Type B pancreatic cell (in vitro differentiated cells): ENCODE results near the gene MYO7A. TPM values are rescaled to one million over a fixed set of nuclear protein-coding genes. Genes with fewer than 3 reads are reported as not detected.
A peak's percentile ranks its signal among the peaks of the same experiment; 100 is the strongest.

Experiments used
- DNase-seq: peaks from one replicate; pipeline ENCODE4 v3.0.0; 2021; ENCODE audit warnings: mixed read lengths; ENCODE audit not compliant: unreplicated experiment; ENCODE audit errors: extremely low spot score
- H3K27ac Mint-ChIP-seq: 2 replicates; pipeline ENCODE4 v1.8.0; 2021; ENCODE audit warnings: mild to moderate bottlenecking, mixed read lengths
- H3K27me3 Mint-ChIP-seq: 2 replicates; pipeline ENCODE4 v1.8.0; 2021; ENCODE audit warnings: mixed read lengths
- H3K36me3 Mint-ChIP-seq: 2 replicates; pipeline ENCODE4 v1.8.0; 2021; ENCODE audit warnings: mixed read lengths
- H3K4me1 Mint-ChIP-seq: one replicate; pipeline ENCODE4 v1.8.0; 2021; ENCODE audit warnings: mixed read lengths; ENCODE audit not compliant: unreplicated experiment
- H3K4me3 Mint-ChIP-seq: 2 replicates; pipeline ENCODE4 v1.8.0; 2021; ENCODE audit warnings: mild to moderate bottlenecking, mixed read lengths
- H3K9me3 Mint-ChIP-seq: 2 replicates; pipeline ENCODE4 v1.8.0; 2021; ENCODE audit warnings: mixed read lengths
- total RNA-seq: library from RNA; stranded (reverse); gene quantifications from 2 replicates; pipeline ENCODE4 v1.2.1, GENCODE V29; 2021; ENCODE audit warnings: low replicate concordance
- TF ChIP-seq, protein P1 (sequence below): fragments of 200-600 bp; sonication (generic); conservative IDR thresholded peaks from 2 replicates; pipeline ENCODE4 v1.5.0; 2021; ENCODE audit warnings: antibody characterized with exemption, mild to moderate bottlenecking

Gene MYO7A
- total RNA-seq, 1 donor from 2014 or later = 2.8 TPM

DNA sequence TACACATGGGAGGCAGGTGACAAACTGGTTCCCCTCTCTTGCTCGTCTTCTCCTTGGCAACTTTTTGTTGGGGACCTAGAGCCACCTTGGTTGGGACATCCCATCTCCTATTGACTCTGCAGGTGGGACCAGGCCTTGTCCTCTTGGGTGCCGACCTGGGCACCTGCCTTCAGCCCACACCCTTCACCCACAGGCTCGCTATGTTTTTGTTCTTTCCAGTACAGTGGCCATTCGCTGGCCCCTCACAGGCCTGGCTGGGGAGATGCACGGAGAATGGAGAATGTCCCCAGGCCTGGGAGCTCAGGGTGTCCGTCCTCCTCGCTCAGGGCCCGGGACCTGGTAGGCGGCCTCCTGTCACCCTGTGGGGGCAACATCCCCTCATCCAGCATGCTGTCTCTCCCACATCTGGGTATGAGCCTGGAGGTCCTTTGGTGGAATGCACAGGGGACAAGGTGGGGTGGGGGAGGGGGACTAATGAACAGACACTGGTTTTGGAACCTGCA lies 40.3 kb upstream of the MYO7A start:
- Mint-ChIP-seq H3K36me3 (no peaks in the 10 kb centered on the region), H3K4me3 (no peak overlapping the region), H3K9me3 (no peaks in the 10 kb centered on the region), H3K27me3 (no peaks in the 10 kb centered on the region), H3K27ac (no peak overlapping the region), H3K4me1 (peaks cover 5% of the 10 kb centered on the region)
- no peak for DNase-seq
- TF ChIP-seq, protein P1, sequence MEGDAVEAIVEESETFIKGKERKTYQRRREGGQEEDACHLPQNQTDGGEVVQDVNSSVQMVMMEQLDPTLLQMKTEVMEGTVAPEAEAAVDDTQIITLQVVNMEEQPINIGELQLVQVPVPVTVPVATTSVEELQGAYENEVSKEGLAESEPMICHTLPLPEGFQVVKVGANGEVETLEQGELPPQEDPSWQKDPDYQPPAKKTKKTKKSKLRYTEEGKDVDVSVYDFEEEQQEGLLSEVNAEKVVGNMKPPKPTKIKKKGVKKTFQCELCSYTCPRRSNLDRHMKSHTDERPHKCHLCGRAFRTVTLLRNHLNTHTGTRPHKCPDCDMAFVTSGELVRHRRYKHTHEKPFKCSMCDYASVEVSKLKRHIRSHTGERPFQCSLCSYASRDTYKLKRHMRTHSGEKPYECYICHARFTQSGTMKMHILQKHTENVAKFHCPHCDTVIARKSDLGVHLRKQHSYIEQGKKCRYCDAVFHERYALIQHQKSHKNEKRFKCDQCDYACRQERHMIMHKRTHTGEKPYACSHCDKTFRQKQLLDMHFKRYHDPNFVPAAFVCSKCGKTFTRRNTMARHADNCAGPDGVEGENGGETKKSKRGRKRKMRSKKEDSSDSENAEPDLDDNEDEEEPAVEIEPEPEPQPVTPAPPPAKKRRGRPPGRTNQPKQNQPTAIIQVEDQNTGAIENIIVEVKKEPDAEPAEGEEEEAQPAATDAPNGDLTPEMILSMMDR = no peak

DNA sequence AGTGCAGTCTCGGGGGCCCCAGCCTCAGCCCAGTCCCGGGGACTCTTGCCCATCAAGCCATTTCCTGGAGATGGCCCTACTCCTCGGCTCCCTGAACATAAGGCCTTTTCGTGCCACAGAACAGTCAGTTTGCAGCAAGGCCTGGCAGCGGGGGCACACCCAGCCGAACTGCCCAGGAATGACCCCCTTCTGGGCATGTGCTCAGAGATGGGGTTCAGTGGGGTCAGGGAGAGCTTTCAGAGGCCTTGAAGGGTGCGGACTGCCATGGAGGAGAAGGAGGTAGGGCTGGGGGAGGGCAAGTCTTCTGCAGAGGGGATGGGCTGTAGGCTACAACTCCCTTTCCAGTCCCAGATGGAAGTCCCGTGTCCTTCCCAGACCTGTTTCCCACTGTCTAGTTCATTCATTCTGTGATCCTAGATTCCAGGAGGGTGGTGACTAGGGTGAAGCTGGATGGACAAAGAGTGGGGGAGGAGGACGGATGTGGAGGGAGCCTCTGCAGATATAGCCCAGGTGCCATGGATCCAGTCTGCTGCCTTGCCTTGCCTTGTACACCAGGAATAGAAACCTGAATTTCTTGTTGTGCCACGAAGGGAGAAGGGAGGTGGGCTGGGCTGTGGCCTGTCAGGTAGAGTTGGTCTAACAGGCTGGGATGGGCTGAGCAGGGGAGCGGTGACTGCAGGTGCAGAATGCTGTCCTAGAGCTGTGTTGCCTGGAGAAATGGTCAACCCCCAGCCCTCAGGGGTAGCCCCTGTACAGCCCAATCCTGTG lies 39.6 kb upstream of the MYO7A start:
- DNase-seq = no peak
- no peaks in the 10 kb centered on the region for H3K36me3 Mint-ChIP-seq
- H3K4me1 Mint-ChIP-seq = peaks cover 5% of the 10 kb centered on the region
- H3K27me3 Mint-ChIP-seq = no peaks in the 10 kb centered on the region
- H3K4me3 Mint-ChIP-seq = peak overlapping the region; percentile 36
- TF ChIP-seq, protein P1 = no peak
- H3K9me3 Mint-ChIP-seq = no peaks in the 10 kb centered on the region
- peak overlapping the region; percentile 80 for H3K27ac Mint-ChIP-seq

DNA sequence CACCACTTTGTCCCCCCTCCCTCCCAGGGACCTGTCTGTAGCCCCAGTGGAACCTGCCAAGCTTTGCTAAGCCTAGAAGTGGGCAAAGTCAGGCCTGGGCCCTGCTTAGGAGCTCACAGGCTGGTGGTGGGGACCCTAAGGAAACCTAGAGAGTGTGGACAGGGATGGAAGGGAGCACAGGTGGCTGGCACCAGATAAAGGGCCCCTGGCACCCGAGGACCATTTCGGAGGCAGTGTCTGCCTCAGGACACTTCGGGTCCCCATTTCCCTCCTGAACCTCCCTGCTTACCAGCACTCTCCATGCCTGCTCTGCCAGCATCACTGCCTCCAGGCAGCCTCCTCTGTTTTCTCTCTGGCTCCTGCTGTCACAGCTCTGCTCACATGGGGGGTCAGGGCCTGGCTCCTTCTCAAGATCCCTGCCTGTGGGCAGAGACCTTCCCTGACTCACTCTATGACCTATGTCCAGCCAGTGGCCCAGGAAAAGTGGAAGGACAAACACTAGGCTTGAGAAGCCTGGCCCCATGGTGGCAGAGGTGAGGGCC lies 39.0 kb upstream of the MYO7A start:
- no peak for DNase-seq

DNA sequence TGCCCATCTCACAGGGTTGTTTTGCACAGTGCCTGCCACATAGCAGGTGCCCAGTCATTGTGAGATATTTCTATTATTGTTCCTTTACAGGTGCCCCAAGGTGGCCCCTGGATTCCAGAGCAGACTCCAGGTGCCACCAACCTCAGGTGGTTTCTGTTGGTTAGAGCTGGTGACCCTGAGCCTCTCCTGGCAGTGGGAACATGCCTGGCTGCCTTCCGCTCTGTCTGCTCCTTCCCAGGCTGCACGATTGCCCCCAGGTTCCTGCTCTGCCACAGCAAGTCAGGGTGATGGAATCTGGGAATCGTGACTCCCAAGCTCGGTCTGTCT lies 38.0 kb upstream of the MYO7A start:
- H3K36me3 Mint-ChIP-seq = no peaks in the 10 kb centered on the region
- H3K27me3 Mint-ChIP-seq = no peaks in the 10 kb centered on the region
- DNase-seq = no peak
- no peaks in the 10 kb centered on the region for H3K9me3 Mint-ChIP-seq
- peaks cover 5% of the 10 kb centered on the region for H3K4me1 Mint-ChIP-seq
- H3K4me3 Mint-ChIP-seq = no peak overlapping the region
- H3K27ac Mint-ChIP-seq = peak overlapping the region; percentile 53
- TF ChIP-seq, protein P1 = no peak

More for the DNA sequence above, 39.0 kb upstream of the MYO7A start:
- peak overlapping the region; percentile 52 for H3K4me3 Mint-ChIP-seq
- no peaks in the 10 kb centered on the region for H3K36me3 Mint-ChIP-seq
- H3K27me3 Mint-ChIP-seq = no peaks in the 10 kb centered on the region
- peak overlapping the region; percentile 80 for H3K27ac Mint-ChIP-seq
- H3K9me3 Mint-ChIP-seq = no peaks in the 10 kb centered on the region
- TF ChIP-seq, protein P1 = no peak
- H3K4me1 Mint-ChIP-seq = peaks cover 5% of the 10 kb centered on the region

DNA sequence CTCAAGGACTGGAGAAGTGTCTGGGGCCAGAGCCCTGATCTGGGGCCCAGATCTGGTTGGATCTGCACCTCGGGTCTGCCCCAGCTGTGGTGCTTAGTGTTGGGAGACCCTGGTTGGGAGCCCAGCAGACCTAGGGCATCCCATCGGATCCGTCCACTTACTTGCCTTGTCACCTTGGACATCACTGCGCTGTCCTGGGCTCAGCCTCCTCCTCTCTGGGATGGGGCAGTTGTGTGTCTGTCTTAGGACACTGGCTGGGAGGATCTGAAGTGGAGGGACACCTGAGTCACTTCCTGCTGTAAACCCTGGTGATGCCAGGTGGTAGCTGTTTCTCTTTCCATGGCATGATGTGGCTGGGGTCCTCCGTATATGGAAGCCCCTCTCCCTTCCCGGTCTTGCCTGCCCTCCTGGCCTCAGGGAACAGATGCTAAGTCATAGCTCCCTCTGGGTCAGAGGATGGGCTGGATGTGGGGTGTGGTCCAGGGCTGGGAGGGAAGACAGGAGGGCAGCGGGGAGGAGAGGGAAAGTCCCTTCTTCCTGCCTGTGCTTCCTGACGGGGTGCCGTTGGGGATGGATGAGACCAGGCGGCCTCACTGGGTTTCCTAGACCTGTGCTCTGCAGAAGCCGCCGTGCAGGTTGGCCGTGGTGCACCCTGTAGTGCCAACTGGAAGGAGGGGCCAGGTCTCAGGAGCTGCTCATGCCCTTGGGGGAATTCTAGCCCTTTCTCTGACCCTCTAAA lies 37.5 kb upstream of the MYO7A start:
- TF ChIP-seq, protein P1 = no peak
- Mint-ChIP-seq H3K36me3 (no peaks in the 10 kb centered on the region), H3K27ac (peak overlapping the region; percentile 79), H3K4me1 (peaks cover 5% of the 10 kb centered on the region), H3K4me3 (no peak overlapping the region), H3K9me3 (no peaks in the 10 kb centered on the region), H3K27me3 (no peaks in the 10 kb centered on the region)
- DNase-seq = no peak
